HL-60 (cell line): ENCODE results near the gene TEX38.

Experiments
- DNase-seq, 2 experiments: peaks; one replicate each; pipeline ENCODE4 v3.0.0-alpha.2; 2010 to 2020; ENCODE audit warnings: low read depth in 1 of 2, low spot score in 1 of 2
- H3K27ac ChIP-seq: fragments of 250-450 bp; sonication (Bioruptor Pico); replicated peaks from 2 replicates; pipeline ENCODE4 v1.5.1; 2020; ENCODE audit warnings: mild to moderate bottlenecking, moderate library complexity
- H3K27me3 ChIP-seq: fragments of 250-450 bp; sonication (Bioruptor Pico); 2 replicates; pipeline ENCODE4 v1.5.1; 2021; ENCODE audit warnings: mild to moderate bottlenecking, moderate library complexity; ENCODE audit not compliant: insufficient read depth, poor library complexity, severe bottlenecking
- H3K4me3 ChIP-seq: replicated peaks from 2 replicates; pipeline ENCODE4 v1.5.1; 2011; ENCODE audit warnings: mild to moderate bottlenecking, control low read depth, low read length; ENCODE audit not compliant: insufficient read depth
- CTCF ChIP-seq: IDR thresholded peaks from one replicate; pipeline ENCODE4 v1.5.1; 2011; ENCODE audit warnings: low read length, control low read depth, inconsistent platforms; ENCODE audit not compliant: insufficient read depth
- GABPA ChIP-seq: IDR thresholded peaks from 2 replicates; pipeline ENCODE4 v1.6.1; 2012; ENCODE audit warnings: low read depth
- POLR2AphosphoS5 ChIP-seq: IDR thresholded peaks from 2 replicates; pipeline ENCODE4 v1.6.1; 2012; ENCODE audit warnings: low read depth
- REST ChIP-seq: IDR thresholded peaks from 2 replicates; pipeline ENCODE4 v1.6.1; 2012; ENCODE audit warnings: low read depth; ENCODE audit not compliant: insufficient replicate concordance
- SPI1 ChIP-seq: IDR thresholded peaks from 2 replicates; pipeline ENCODE4 v1.6.1; 2012; ENCODE audit warnings: low read depth, mild to moderate bottlenecking, borderline replicate concordance

The TEX38 gene

GRCh38 chr1:46721686-46722205, 50.1 kb downstream of the TEX38 start:
- H3K27ac ChIP-seq = no peak overlapping the region
- H3K4me3 ChIP-seq = no peak overlapping the region
- no peak for TF ChIP-seq CTCF
- no peak for TF ChIP-seq POLR2AphosphoS5
- no peak for TF ChIP-seq SPI1
- TF ChIP-seq GABPA = no peak
- no peak for TF ChIP-seq REST
- H3K27me3 ChIP-seq = peaks cover 2% of the 10 kb centered on the region
- DNase-seq = no peak
